B cell (primary cell): ENCODE measurements around the gene ANKLE1.

Experiments
- CTCF ChIP-seq: fragments of 200-600 bp; IDR thresholded peaks from one replicate; pipeline ENCODE4 v1.8.0; 2022; ENCODE audit warnings: antibody characterized with exemption, mild to moderate bottlenecking
- EZH2 ChIP-seq: IDR thresholded peaks from 2 replicates; pipeline ENCODE4 v1.6.1; 2012; ENCODE audit warnings: borderline replicate concordance, low read depth, mild to moderate bottlenecking, moderate library complexity, low read length; ENCODE audit not compliant: insufficient read depth, poor library complexity, severe bottlenecking

- no peak for TF ChIP-seq EZH2
- no peak for TF ChIP-seq CTCF
These were observed 42.2 kb downstream of the ANKLE1 start for GRCh38 chr19:17323964-17324332.
